NCI-H2029 (cell line): ENCODE data around the gene SF3B5.
A peak's percentile ranks its signal among the peaks of the same experiment; 100 is the strongest.
"Not testable (repeated sequence)": the region's sequence is repeated elsewhere in the genome, so short reads cannot be mapped to it uniquely, and the experiment has no call there.

Experiments used
- DNase-seq: peaks from one replicate; lab custom pipeline; 2025; lab: John Stamatoyannopoulos, UW

The SF3B5 gene

GRCh38 chr6:144104898-144105487 is 9.6 kb upstream of the SF3B5 start:
- peak; percentile 12 for DNase-seq

- DNase-seq: no peak
These were observed 9.1 kb upstream of the SF3B5 start for GRCh38 chr6:144104488-144104887.

GRCh38 chr6:144103026-144103563 is 7.7 kb upstream of the SF3B5 start:
- DNase-seq: no peak

GRCh38 chr6:144098993-144099392 is 3.6 kb upstream of the SF3B5 start:
- DNase-seq: no peak

- DNase-seq: no peak
These were observed 641 bp downstream of the SF3B5 start for GRCh38 chr6:144094731-144095133.

- DNase-seq: no peak
These were observed 1.7 kb downstream of the SF3B5 start for GRCh38 chr6:144093658-144094057.

- no peak for DNase-seq
These were observed 2.1 kb downstream of the SF3B5 start for GRCh38 chr6:144093236-144093635.

GRCh38 chr6:144090384-144090783 is 5.0 kb downstream of the SF3B5 start:
- DNase-seq: no peak

- no peak for DNase-seq
These were observed 7.5 kb downstream of the SF3B5 start for GRCh38 chr6:144087789-144088426.

- DNase-seq: no peak
These were observed 8.4 kb downstream of the SF3B5 start for GRCh38 chr6:144086959-144087358.

GRCh38 chr6:144083172-144083571 is 12.2 kb downstream of the SF3B5 start:
- no peak for DNase-seq

- not testable (repeated sequence) for DNase-seq
These were observed 13.0 kb downstream of the SF3B5 start for GRCh38 chr6:144082412-144082811.

- no peak for DNase-seq
These were observed 17.5 kb downstream of the SF3B5 start for GRCh38 chr6:144077871-144078270.

GRCh38 chr6:144075875-144076274 is 19.5 kb downstream of the SF3B5 start:
- no peak for DNase-seq

GRCh38 chr6:144075187-144075586 is 20.2 kb downstream of the SF3B5 start:
- DNase-seq: no peak

GRCh38 chr6:144073024-144073423 is 22.3 kb downstream of the SF3B5 start:
- no peak for DNase-seq

GRCh38 chr6:144069506-144069905 is 25.9 kb downstream of the SF3B5 start:
- DNase-seq: no peak

- DNase-seq: no peak
These were observed 26.6 kb downstream of the SF3B5 start for GRCh38 chr6:144068794-144069193.

GRCh38 chr6:144066741-144067484 is 28.5 kb downstream of the SF3B5 start:
- no peak for DNase-seq

- no peak for DNase-seq
These were observed 29.1 kb downstream of the SF3B5 start for GRCh38 chr6:144066255-144066654.

- DNase-seq: no peak
These were observed 30.1 kb downstream of the SF3B5 start for GRCh38 chr6:144065213-144065660.

- no peak for DNase-seq
These were observed 30.8 kb downstream of the SF3B5 start for GRCh38 chr6:144064402-144065212.
